CD14-positive monocyte (primary cell): Measurements from ENCODE around the gene EXOC6. TPM values are rescaled to one million over a fixed set of nuclear protein-coding genes. Genes with fewer than 3 reads are reported as not detected.

Experiments
- DNase-seq, 3 donors: peaks; one replicate each; pipeline ENCODE4 v3.0.0-alpha.2; 2011 to 2022
- H2AFZ ChIP-seq: 2 replicates; pipeline ENCODE4 v1.6.0; 2012; ENCODE audit warnings: mild to moderate bottlenecking, low read depth, low read length, inconsistent platforms; ENCODE audit not compliant: insufficient read depth, poor library complexity, severe bottlenecking
- H3K27ac ChIP-seq, 2 donors: 1 replicate in 1 of 2; 2 replicates in 1 of 2; pipeline ENCODE4 v1.5.1; 2012 to 2013; ENCODE audit warnings: low read length in 2 of 2, control low read depth in 1 of 2, inconsistent platforms in 1 of 2, low read depth in 1 of 2, mild to moderate bottlenecking in 1 of 2
- H3K27me3 ChIP-seq, 2 donors: one replicate each; pipeline versions ENCODE4 v1.6.0 to v1.6.1; 2011 to 2013; ENCODE audit warnings: low read length in 2 of 2; ENCODE audit not compliant: control insufficient read depth in 2 of 2, insufficient read depth in 2 of 2
- H3K36me3 ChIP-seq, 2 donors: replicated peaks in 1 of 2; 1 replicate in 1 of 2; 2 replicates in 1 of 2; pipeline versions ENCODE4 v1.5.1 to v1.6.1; 2012 to 2013; ENCODE audit warnings: low read length in 2 of 2, control low read depth in 1 of 2, inconsistent platforms in 1 of 2, mild to moderate bottlenecking in 1 of 2; ENCODE audit not compliant: insufficient read depth in 2 of 2, control insufficient read depth in 1 of 2
- H3K4me1 ChIP-seq, 2 donors: 1 replicate in 1 of 2; 2 replicates in 1 of 2; pipeline versions ENCODE4 v1.5.1 to v1.6.1; 2012 to 2013; ENCODE audit warnings: low read length in 2 of 2, control low read depth in 1 of 2, inconsistent platforms in 1 of 2, mild to moderate bottlenecking in 1 of 2, moderate library complexity in 1 of 2; ENCODE audit not compliant: insufficient read depth in 2 of 2, control insufficient read depth in 1 of 2
- H3K4me2 ChIP-seq: replicated peaks from 2 replicates; pipeline ENCODE3; 2012; ENCODE audit warnings: low read length, moderate library complexity, mild to moderate bottlenecking; ENCODE audit not compliant: poor library complexity, severe bottlenecking; ENCODE audit errors: extremely low read depth
- H3K4me3 ChIP-seq, 3 experiments: fragments of 200-600 bp in 1 of 3; sonication (generic) in 1 of 3; replicated peaks in 1 of 3; 1 replicate in 2 of 3; 2 replicates in 1 of 3; pipeline ENCODE4 v1.5.1; 2011 to 2013; ENCODE audit warnings: low read length in 3 of 3, mild to moderate bottlenecking in 3 of 3, control low read depth in 2 of 3, low read depth in 2 of 3, inconsistent platforms in 1 of 3, moderate library complexity in 1 of 3
- H3K79me2 ChIP-seq: 2 replicates; pipeline ENCODE4 v1.6.0; 2012; ENCODE audit warnings: mild to moderate bottlenecking, control low read depth, inconsistent platforms, low read length, moderate library complexity; ENCODE audit not compliant: insufficient read depth
- H3K9ac ChIP-seq: 2 replicates; pipeline ENCODE4 v1.6.0; 2017; ENCODE audit warnings: low read length, mild to moderate bottlenecking; ENCODE audit not compliant: insufficient read depth, poor library complexity, severe bottlenecking
- H3K9me3 ChIP-seq, 2 donors: replicated peaks in 1 of 2; 1 replicate in 1 of 2; 2 replicates in 1 of 2; pipeline versions ENCODE4 v1.5.1 to v1.6.1; 2012 to 2013; ENCODE audit warnings: low read length in 2 of 2, control low read depth in 1 of 2; ENCODE audit not compliant: control insufficient read depth in 1 of 2, insufficient read depth in 1 of 2
- H4K20me1 ChIP-seq: 2 replicates; pipeline ENCODE4 v1.6.0; 2012; ENCODE audit warnings: mild to moderate bottlenecking, low read length, control low read depth, moderate library complexity; ENCODE audit not compliant: insufficient read depth
- H3K27ac Mint-ChIP-seq, 7 donors: one replicate each; pipeline ENCODE4 v1.8.0; 2020; ENCODE audit warnings: mild to moderate bottlenecking in 7 of 7, mixed read lengths in 7 of 7, moderate library complexity in 6 of 7, inconsistent platforms in 2 of 7
- H3K27me3 Mint-ChIP-seq, 3 donors: one replicate each; pipeline ENCODE4 v1.8.0; 2021 to 2022; ENCODE audit warnings: low read depth in 3 of 3, mild to moderate bottlenecking in 3 of 3, mixed read lengths in 3 of 3, moderate library complexity in 3 of 3, inconsistent platforms in 1 of 3
- H3K36me3 Mint-ChIP-seq, 2 donors: one replicate each; pipeline ENCODE4 v1.8.0; 2020; ENCODE audit warnings: mixed read lengths in 2 of 2, inconsistent platforms in 1 of 2, mild to moderate bottlenecking in 1 of 2
- H3K4me1 Mint-ChIP-seq: one replicate; pipeline ENCODE4 v1.8.0; 2020; ENCODE audit warnings: mild to moderate bottlenecking, mixed read lengths
- H3K4me3 Mint-ChIP-seq, 2 donors: one replicate each; pipeline ENCODE4 v1.8.0; 2020; ENCODE audit warnings: mild to moderate bottlenecking in 2 of 2, mixed read lengths in 2 of 2, moderate library complexity in 1 of 2
- H3K9me3 Mint-ChIP-seq, 7 donors: one replicate each; pipeline ENCODE4 v1.8.0; 2020 to 2022; ENCODE audit warnings: mixed read lengths in 7 of 7, mild to moderate bottlenecking in 6 of 7, moderate library complexity in 6 of 7, inconsistent platforms in 2 of 7
- WGBS: methylation state at CpG from one replicate; pipeline ENCODE4 v1.1.5; 2013; ENCODE audit warnings: missing lambda C conversion rate; ENCODE audit not compliant: insufficient coverage; 5-methylcytosine and 5-hydroxymethylcytosine counted together
- intact Hi-C, 2 donors: fragments of 100-400 bp; cut with micrococcal nuclease; formaldehyde crosslinking; loops; one replicate each; pipeline versions ENCODE4 v1.15.0 to v1.15.1; 2023
- polyA plus RNA-seq, 3 donors: library from polyadenylated mRNA; depleted of rRNA in 1 of 3; unstranded in 2 of 3; stranded (reverse) in 1 of 3; fragments of 300-500 nt in 2 of 3; fragments of >200 nt in 1 of 3; fragmentation: Illumina TruSeq in 2 of 3; gene quantifications; 1 replicate in 2 of 3; 2 replicates in 1 of 3; pipeline ENCODE4 v1.2.3, GENCODE V29; 2012 to 2021
- TF ChIP-seq, protein P1 (sequence below): fragments of 200-600 bp; IDR thresholded peaks from one replicate; pipeline ENCODE4 v1.8.0; 2022; ENCODE audit warnings: antibody characterized with exemption, mild to moderate bottlenecking

EXOC6 gene
- polyA plus RNA-seq, 3 donors = 7.5 to 9.6 (median 8.3) TPM

DNA sequence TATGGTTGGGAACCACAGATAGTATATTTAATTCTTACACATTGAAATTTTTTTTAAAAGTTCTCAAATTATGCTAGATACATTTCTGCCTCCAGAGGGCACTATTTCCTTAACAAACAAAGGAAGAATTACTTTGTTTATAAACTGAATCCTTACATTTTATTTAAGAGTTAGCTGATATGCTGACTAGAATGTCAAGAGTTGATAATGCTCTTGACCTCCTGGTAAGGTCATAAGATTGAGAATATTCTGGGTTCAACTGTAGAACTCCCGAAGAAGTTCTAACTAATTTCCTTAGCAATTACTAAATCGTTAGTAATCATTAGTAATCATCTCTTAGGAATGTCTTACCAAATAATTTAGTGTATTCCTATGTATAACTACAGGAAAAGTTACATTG lies 117.0 kb downstream of the EXOC6 start:
- Histone ChIP-seq H3K4me2 (no peak overlapping the region), H3K9ac (no peak overlapping the region), H3K4me3 (no peak overlapping the region), H3K36me3 (peaks cover 10 to 15% of the 10 kb centered on the region in 2 donors), H4K20me1 (no peaks in the 10 kb centered on the region), H3K9me3 (no peaks in the 10 kb centered on the region), H3K4me1 (no peaks in the 10 kb centered on the region), H3K27ac (no peak overlapping the region), H2AFZ (no peak overlapping the region), H3K27me3 (no peaks in the 10 kb centered on the region), H3K79me2 (no peaks in the 10 kb centered on the region)
- peaks cover 30 to 33% of the 10 kb centered on the region in 2 donors for H3K36me3 Mint-ChIP-seq
- no peak overlapping the region for H3K27ac Mint-ChIP-seq
- no peaks in the 10 kb centered on the region for H3K9me3 Mint-ChIP-seq
- WGBS = no CpG with 5 or more reads among the region's 2 CpGs
- intact Hi-C loops = no loop called here
- no peak overlapping the region for H3K4me3 Mint-ChIP-seq
- DNase-seq = peak; percentile 0 to 7 (median 4)
- no peaks in the 10 kb centered on the region for H3K4me1 Mint-ChIP-seq
- TF ChIP-seq, protein P1, sequence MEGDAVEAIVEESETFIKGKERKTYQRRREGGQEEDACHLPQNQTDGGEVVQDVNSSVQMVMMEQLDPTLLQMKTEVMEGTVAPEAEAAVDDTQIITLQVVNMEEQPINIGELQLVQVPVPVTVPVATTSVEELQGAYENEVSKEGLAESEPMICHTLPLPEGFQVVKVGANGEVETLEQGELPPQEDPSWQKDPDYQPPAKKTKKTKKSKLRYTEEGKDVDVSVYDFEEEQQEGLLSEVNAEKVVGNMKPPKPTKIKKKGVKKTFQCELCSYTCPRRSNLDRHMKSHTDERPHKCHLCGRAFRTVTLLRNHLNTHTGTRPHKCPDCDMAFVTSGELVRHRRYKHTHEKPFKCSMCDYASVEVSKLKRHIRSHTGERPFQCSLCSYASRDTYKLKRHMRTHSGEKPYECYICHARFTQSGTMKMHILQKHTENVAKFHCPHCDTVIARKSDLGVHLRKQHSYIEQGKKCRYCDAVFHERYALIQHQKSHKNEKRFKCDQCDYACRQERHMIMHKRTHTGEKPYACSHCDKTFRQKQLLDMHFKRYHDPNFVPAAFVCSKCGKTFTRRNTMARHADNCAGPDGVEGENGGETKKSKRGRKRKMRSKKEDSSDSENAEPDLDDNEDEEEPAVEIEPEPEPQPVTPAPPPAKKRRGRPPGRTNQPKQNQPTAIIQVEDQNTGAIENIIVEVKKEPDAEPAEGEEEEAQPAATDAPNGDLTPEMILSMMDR = peak; percentile 78
- peaks cover 0 to 1% (median 0%) of the 10 kb centered on the region in 3 donors for H3K27me3 Mint-ChIP-seq

DNA sequence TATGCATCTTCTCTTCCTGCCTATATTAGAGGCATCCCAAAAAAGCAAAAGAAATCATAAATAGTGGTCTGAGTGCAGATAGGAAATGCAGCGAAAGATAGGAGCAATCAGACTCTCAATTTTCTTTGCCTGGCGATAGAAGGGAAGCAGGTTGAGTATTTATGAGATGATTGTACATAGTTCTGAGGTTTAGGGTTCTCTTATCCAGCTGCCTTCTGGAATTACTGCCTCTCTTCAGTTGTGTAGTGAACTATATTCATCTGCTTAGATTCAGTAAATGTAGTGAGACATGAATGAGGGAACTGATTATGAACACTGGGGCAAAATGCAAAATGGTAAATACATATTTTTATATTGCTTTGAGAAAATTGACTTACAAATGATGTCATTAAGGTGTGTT lies 119.3 kb downstream of the EXOC6 start:
- Histone ChIP-seq H3K9ac (no peak overlapping the region), H2AFZ (no peak overlapping the region), H3K79me2 (no peaks in the 10 kb centered on the region), H3K4me1 (no peaks in the 10 kb centered on the region), H3K9me3 (no peaks in the 10 kb centered on the region), H3K36me3 (peaks cover 5 to 25% of the 10 kb centered on the region in 2 donors), H4K20me1 (no peaks in the 10 kb centered on the region), H3K4me2 (no peak overlapping the region), H3K27ac (no peak overlapping the region), H3K4me3 (no peak overlapping the region), H3K27me3 (no peaks in the 10 kb centered on the region)
- TF ChIP-seq, protein P1 = no peak
- Mint-ChIP-seq H3K27me3 (peaks cover 0 to 1% (median 0%) of the 10 kb centered on the region in 3 donors), H3K27ac (no peak overlapping the region), H3K36me3 (peaks cover 30 to 36% of the 10 kb centered on the region in 2 donors), H3K4me3 (no peak overlapping the region), H3K4me1 (peaks cover 5% of the 10 kb centered on the region), H3K9me3 (peaks cover 0 to 5% (median 3%) of the 10 kb centered on the region in 7 donors)
- DNase-seq = no peak
- intact Hi-C loops = no loop called here
- 90% methylated on average over 2 of the region's 2 CpGs for WGBS
